GM20000 (cell line): ENCODE data around the gene SYTL5.

ENCODE experiments used
- DNase-seq: peaks from one replicate; pipeline ENCODE4 v3.0.0; 2012; ENCODE audit warnings: low spot score
- CTCF ChIP-seq: IDR thresholded peaks from 2 replicates; pipeline ENCODE4 v1.5.1; 2012; ENCODE audit warnings: mild to moderate bottlenecking, control low read depth; ENCODE audit errors: extremely low read depth, missing control alignments

The SYTL5 gene

GRCh38 chrX:38142610-38143009, 136.3 kb downstream of the SYTL5 start:
- DNase-seq = no peak
- TF ChIP-seq CTCF = no peak

GRCh38 chrX:38149016-38149415, 142.7 kb downstream of the SYTL5 start:
- no peak for TF ChIP-seq CTCF
- no peak for DNase-seq

- DNase-seq = no peak
- TF ChIP-seq CTCF = no peak
Measured at GRCh38 chrX:38150993-38151392, 144.6 kb downstream of the SYTL5 start.

GRCh38 chrX:38151441-38151840, 145.1 kb downstream of the SYTL5 start:
- DNase-seq = no peak
- no peak for TF ChIP-seq CTCF

GRCh38 chrX:38154340-38154739, 148.0 kb downstream of the SYTL5 start:
- TF ChIP-seq CTCF = no peak
- no peak for DNase-seq

GRCh38 chrX:38154818-38155217, 148.5 kb downstream of the SYTL5 start:
- TF ChIP-seq CTCF = no peak
- no peak for DNase-seq

GRCh38 chrX:38156838-38157237, 150.5 kb downstream of the SYTL5 start:
- TF ChIP-seq CTCF = no peak
- DNase-seq = no peak
